Gastrocnemius medialis (tissue), 4 donors: ENCODE measurements around the gene PDE4D. TPM values are rescaled to one million over a fixed set of nuclear protein-coding genes. Genes with fewer than 3 reads are reported as not detected.

Experiments used
- ATAC-seq, 2 donors: fragments of 150-250 bp; one replicate each; pipeline ENCODE4 v1.9.1; 2016
- DNase-seq, 2 donors: peaks; one replicate each; pipeline ENCODE4 v3.0.0-alpha.2; 2019
- H3K27ac ChIP-seq, 4 donors: fragments of 200-600 bp; sonication (generic); 1 replicate in 1 of 4; 2 replicates in 3 of 4; pipeline ENCODE4 v1.5.1; 2016 to 2018; ENCODE audit warnings: mild to moderate bottlenecking in 2 of 4, moderate library complexity in 1 of 4
- H3K27me3 ChIP-seq, 3 donors: fragments of 200-600 bp; sonication (generic) in 2 of 3; 1 replicate in 1 of 3; 2 replicates in 2 of 3; pipeline versions ENCODE4 v1.5.1 to v1.6.0; 2016 to 2019; ENCODE audit warnings: mild to moderate bottlenecking in 1 of 3, moderate library complexity in 1 of 3
- H3K36me3 ChIP-seq, 2 donors: fragments of 200-600 bp; sonication (generic) in 1 of 2; one replicate each; pipeline ENCODE4 v1.5.1; 2017 to 2018
- H3K4me1 ChIP-seq, 2 donors: fragments of 200-600 bp; sonication (generic) in 1 of 2; one replicate each; pipeline ENCODE4 v1.5.1; 2016 to 2017; ENCODE audit warnings: mild to moderate bottlenecking in 2 of 2
- H3K4me3 ChIP-seq, 4 donors: fragments of 200-600 bp; sonication (generic) in 3 of 4; 1 replicate in 1 of 4; 2 replicates in 3 of 4; pipeline ENCODE4 v1.5.1; 2016 to 2019; ENCODE audit warnings: mild to moderate bottlenecking in 2 of 4
- H3K9me3 ChIP-seq, 3 donors: fragments of 200-600 bp; sonication (generic) in 2 of 3; 1 replicate in 1 of 3; 2 replicates in 2 of 3; pipeline ENCODE4 v1.5.1; 2016 to 2019
- CTCF ChIP-seq, 5 experiments: fragments of 450-650 bp in 3 of 5; fragments of 200-600 bp in 2 of 5; sonication (generic) in 2 of 5; IDR thresholded peaks in 4 of 5; conservative IDR thresholded peaks in 1 of 5; 1 replicate in 4 of 5; 2 replicates in 1 of 5; pipeline ENCODE4 v1.5.1; 2016 to 2019; ENCODE audit warnings: antibody characterized with exemption in 5 of 5, mild to moderate bottlenecking in 3 of 5, moderate library complexity in 3 of 5
- POLR2A ChIP-seq, 2 donors: fragments of 450-650 bp; IDR thresholded peaks; one replicate each; pipeline ENCODE4 v1.6.1; 2017; ENCODE audit warnings: antibody characterized with exemption in 2 of 2, mild to moderate bottlenecking in 2 of 2, moderate library complexity in 2 of 2
- in situ Hi-C, 4 donors: fragments of 200-750 bp; cut with MboI; loops; one replicate each; pipeline versions ENCODE4 v1.15.0 to v1.8.0; 2017; ENCODE audit warnings: low sequenced_read_pairs in 4 of 4
- intact Hi-C: fragments of 100-400 bp; cut with DNase I; formaldehyde crosslinking; loops from one replicate; pipeline ENCODE4 v1.15.1; 2023; ENCODE audit warnings: low total_unique reads
- total RNA-seq, 4 donors: library from RNA; depleted of rRNA; stranded (reverse); fragments of >200 nt; gene quantifications; one replicate each; pipeline versions ENCODE4 v1.1.0 to v1.2.3, GENCODE V29; 2016

Gene PDE4D
- total RNA-seq, 4 donors from 2014 or later, result 133 to 223 (median 185) TPM

GRCh38 chr5:59769832-59770231, 123.7 kb downstream of the PDE4D start:
- Histone ChIP-seq H3K4me3 (no peak overlapping the region), H3K27ac (no peak overlapping the region), H3K27me3 (peaks cover 35 to 39% (median 35%) of the 10 kb centered on the region in 3 donors), H3K9me3 (no peaks in the 10 kb centered on the region), H3K36me3 (no peaks in the 10 kb centered on the region), H3K4me1 (peaks cover 12 to 15% of the 10 kb centered on the region in 2 donors)
- no peak for ATAC-seq
- no peak for DNase-seq
- in situ Hi-C loops, result no loop called here
- intact Hi-C loops, result no loop called here
- no peak for TF ChIP-seq CTCF (IDR thresholded peaks at IDR 0.05 in 4 of 5, conservative IDR thresholded peaks at IDR 0.05 in 1 of 5)
- TF ChIP-seq POLR2A (IDR thresholded peaks at IDR 0.05), result no peak

- no peak for ATAC-seq
- Histone ChIP-seq H3K27me3 (peaks cover 35 to 39% (median 35%) of the 10 kb centered on the region in 3 donors), H3K9me3 (no peaks in the 10 kb centered on the region), H3K36me3 (no peaks in the 10 kb centered on the region), H3K4me1 (peaks cover 12 to 15% of the 10 kb centered on the region in 2 donors), H3K4me3 (peak overlapping the region; percentile 47 to 64 (median 56)), H3K27ac (peak overlapping the region in 1 of 4 donors; percentile 25)
- in situ Hi-C loops (no loop called here), intact Hi-C loops (no loop called here)
- TF ChIP-seq CTCF (IDR thresholded peaks at IDR 0.05 in 4 of 5, conservative IDR thresholded peaks at IDR 0.05 in 1 of 5) (no peak), POLR2A (IDR thresholded peaks at IDR 0.05) (no peak)
- no peak for DNase-seq
Observed at GRCh38 chr5:59769041-59769360, 124.5 kb downstream of the PDE4D start.

DNA sequence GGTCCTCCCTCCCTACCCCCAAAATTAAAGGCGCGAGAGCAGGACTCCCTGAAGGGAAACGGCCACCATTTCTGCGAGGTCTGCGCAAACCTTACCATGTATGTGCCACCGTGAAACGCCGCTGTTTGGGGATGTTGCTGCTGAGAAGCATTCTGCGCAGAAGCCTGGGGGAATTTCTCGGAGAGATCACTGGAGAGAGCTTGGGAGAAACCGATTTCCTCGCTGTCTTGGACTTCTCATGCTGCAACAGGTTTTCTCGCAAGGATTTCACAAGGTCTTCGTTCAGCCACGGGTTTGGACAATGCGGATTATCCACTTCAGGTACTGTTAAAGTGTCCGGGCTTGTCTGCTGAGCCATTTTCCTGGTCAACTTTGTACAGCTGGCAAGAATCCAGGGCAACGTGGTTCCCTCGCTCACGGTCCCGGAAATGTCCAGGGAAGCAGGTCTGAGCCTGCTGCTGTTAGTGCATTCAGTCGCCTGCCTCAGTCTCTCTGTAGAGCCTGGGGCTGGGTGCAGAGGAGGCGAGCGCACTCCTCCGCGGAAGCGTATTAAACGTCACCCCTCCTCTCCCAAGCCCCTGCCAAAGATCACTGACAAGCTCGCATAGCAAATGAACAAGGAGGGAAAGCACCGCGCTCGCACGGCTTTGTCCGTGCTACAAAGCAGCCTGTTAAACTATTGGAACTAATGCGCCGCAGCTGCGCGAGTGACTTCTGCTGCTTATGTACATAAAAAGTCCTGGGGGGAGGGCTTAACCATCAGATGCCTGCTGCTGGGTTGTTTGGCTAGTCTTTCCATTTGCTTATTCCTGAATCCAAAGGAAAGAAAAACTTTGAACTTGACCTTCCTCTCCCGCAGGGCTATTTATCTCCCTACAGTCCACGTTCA, 125.1 kb downstream of the PDE4D start:
- no peak for TF ChIP-seq CTCF (IDR thresholded peaks at IDR 0.05 in 4 of 5, conservative IDR thresholded peaks at IDR 0.05 in 1 of 5)
- TF ChIP-seq POLR2A (IDR thresholded peaks at IDR 0.05), result no peak
- Histone ChIP-seq H3K4me1 (peaks cover 12 to 15% of the 10 kb centered on the region in 2 donors), H3K4me3 (peak overlapping the region; percentile 47 to 64 (median 56)), H3K27me3 (peaks cover 35 to 39% (median 35%) of the 10 kb centered on the region in 3 donors), H3K36me3 (no peaks in the 10 kb centered on the region), H3K27ac (peak overlapping the region in 1 of 4 donors; percentile 25), H3K9me3 (no peaks in the 10 kb centered on the region)
- ATAC-seq (peak; percentile 45 to 68), DNase-seq (peak in 1 of 2 donors; percentile 16)
- in situ Hi-C loops, result no loop called here
- intact Hi-C loops, result no loop called here

- H3K27me3 ChIP-seq, result peaks cover 35 to 39% (median 35%) of the 10 kb centered on the region in 3 donors
- ATAC-seq, result no peak
- intact Hi-C loops, result no loop called here
Observed at GRCh38 chr5:59767681-59768151, 125.8 kb downstream of the PDE4D start.

More at GRCh38 chr5:59767681-59768151, 125.8 kb downstream of the PDE4D start:
- Histone ChIP-seq H3K9me3 (no peaks in the 10 kb centered on the region), H3K4me1 (peaks cover 12 to 15% of the 10 kb centered on the region in 2 donors), H3K27ac (no peak overlapping the region), H3K36me3 (no peaks in the 10 kb centered on the region), H3K4me3 (peak overlapping the region; percentile 47 to 64 (median 56))
- no peak for DNase-seq
- TF ChIP-seq CTCF (IDR thresholded peaks at IDR 0.05 in 4 of 5, conservative IDR thresholded peaks at IDR 0.05 in 1 of 5), result no peak
- TF ChIP-seq POLR2A (IDR thresholded peaks at IDR 0.05), result no peak
- in situ Hi-C loops, result no loop called here
